DMS53 treated with DMSO at 0.1 percent for 48 hours (cell line): ENCODE data around the gene CORO2B.

ENCODE experiments used
- DNase-seq: peaks from one replicate; lab custom pipeline; 2025; ENCODE audit not compliant: unreplicated experiment; lab: John Stamatoyannopoulos, UW

CORO2B gene

GRCh38 chr15:68578980-68579935 is at the start of gene CORO2B:
TSS of gene CORO2B (plus strand) at chr15:68578993. CDS start at chr15:68579263, 270 bp downstream.
- DNase-seq, result no peak

- DNase-seq, result no peak
Measured at GRCh38 chr15:68531387-68532179, 47.2 kb upstream of the CORO2B start.

- DNase-seq, result no peak
Measured at GRCh38 chr15:68536331-68537095, 42.3 kb upstream of the CORO2B start.

GRCh38 chr15:68537097-68537496 is 41.7 kb upstream of the CORO2B start:
- DNase-seq, result no peak

- DNase-seq, result no peak
Measured at GRCh38 chr15:68537506-68537905, 41.3 kb upstream of the CORO2B start.

GRCh38 chr15:68538311-68538710 is 40.5 kb upstream of the CORO2B start:
- DNase-seq, result no peak

- DNase-seq, result no peak
Measured at GRCh38 chr15:68541743-68542142, 37.0 kb upstream of the CORO2B start.

- DNase-seq, result no peak
Measured at GRCh38 chr15:68542348-68542747, 36.4 kb upstream of the CORO2B start.

- no peak for DNase-seq
Measured at GRCh38 chr15:68542771-68543164, 36.0 kb upstream of the CORO2B start.

GRCh38 chr15:68543165-68544008 is 35.4 kb upstream of the CORO2B start:
- DNase-seq, result no peak

- DNase-seq, result no peak
Measured at GRCh38 chr15:68546318-68546717, 32.5 kb upstream of the CORO2B start.

- DNase-seq, result no peak
Measured at GRCh38 chr15:68548364-68548763, 30.4 kb upstream of the CORO2B start.

- DNase-seq, result no peak
Measured at GRCh38 chr15:68550004-68550403, 28.8 kb upstream of the CORO2B start.

GRCh38 chr15:68550498-68551295 is 28.1 kb upstream of the CORO2B start:
- DNase-seq, result no peak

GRCh38 chr15:68551296-68551635 is 27.5 kb upstream of the CORO2B start:
- DNase-seq, result no peak

- DNase-seq, result no peak
Measured at GRCh38 chr15:68552344-68552743, 26.4 kb upstream of the CORO2B start.

GRCh38 chr15:68552773-68553172 is 26.0 kb upstream of the CORO2B start:
- no peak for DNase-seq

- DNase-seq, result no peak
Measured at GRCh38 chr15:68553314-68553993, 25.3 kb upstream of the CORO2B start.
